Stimulated activated CD8-positive, alpha-beta memory T cell treated with anti-CD3 and anti-CD28 coated beads, Interleukin-2, amount 100 ng/mL, for 48 hours (primary cell): Measurements from ENCODE around the gene RFPL3.
"Not testable (repeated sequence)": the region's sequence is repeated elsewhere in the genome, so short reads cannot be mapped to it uniquely, and the experiment has no call there.

Experiments
- DNase-seq, 2 donors: peaks; one replicate each; pipeline ENCODE4 v3.0.0-alpha.2; 2020; ENCODE audit warnings: low read depth in 2 of 2

The RFPL3 gene

DNA sequence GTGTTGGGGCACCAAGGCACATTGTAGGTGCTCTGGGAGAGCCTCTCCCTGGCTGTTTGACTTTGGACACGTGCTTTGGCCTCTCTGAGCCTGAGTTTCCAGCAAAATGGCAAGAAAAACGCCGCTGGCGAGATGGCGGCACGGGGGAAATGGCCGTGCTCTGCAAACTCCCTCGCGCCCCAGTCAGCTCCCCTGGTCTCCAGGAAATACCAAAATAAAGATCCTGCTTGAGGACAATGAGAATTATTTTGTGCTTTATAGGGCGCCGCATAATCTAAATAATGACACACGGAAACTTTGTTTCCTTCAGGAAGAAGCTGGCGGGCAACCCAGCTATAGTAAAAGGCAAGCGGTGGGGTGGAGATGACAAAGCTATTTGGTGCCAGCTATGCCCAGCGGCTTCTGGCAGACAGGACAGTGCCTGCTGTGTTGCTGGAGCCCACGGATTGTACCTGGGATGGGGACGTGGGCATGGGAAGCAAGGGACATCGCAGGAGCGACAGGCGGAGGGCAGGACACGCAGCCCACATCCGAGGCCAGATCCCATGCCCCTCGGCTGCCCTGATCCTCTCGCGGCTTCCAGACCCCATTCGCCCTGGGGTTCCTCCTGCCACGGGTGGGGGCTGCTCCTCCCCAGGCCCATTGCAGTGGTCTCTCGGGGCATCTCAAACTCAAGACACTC is 26.3 kb upstream of the RFPL3 start:
- no peak for DNase-seq

DNA sequence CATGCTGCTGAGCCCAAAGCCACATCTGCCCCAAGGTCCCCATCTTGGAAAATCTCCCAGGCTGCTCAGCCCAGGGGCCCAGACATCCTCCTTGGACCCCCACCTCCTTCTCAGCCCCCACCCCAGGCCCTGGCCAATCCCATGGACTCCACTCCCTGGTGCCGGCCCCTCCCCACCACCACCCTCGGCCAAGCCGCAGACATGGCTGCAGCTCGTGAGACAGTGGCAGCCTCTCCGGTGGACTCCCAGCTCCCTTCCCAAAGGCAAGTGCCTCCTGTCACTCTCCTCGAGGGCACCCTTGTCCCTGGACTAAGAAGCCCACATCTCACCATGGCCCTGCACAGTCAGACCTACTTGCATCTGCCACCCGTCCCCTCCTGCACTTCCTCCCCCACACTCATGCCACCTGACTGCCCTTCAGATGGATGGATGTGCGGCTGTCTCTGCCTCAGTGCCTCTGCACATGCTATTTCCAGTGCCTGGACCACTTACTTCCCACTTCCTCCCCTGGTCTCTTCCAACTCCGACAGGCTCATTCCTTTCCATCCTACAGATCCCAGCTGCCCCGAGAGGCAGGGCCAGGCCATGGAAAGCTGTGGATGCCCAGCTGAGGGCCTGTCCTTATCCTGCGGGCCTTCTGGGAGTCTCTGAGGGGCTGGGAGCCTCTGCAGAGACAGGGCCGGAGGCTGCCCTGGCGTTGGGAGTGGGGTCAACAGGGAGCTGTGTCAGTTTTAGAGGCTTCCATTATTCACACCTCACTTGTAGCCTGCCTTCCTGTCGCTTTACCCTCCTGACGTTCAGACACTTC is 25.5 kb upstream of the RFPL3 start:
- DNase-seq: no peak

DNA sequence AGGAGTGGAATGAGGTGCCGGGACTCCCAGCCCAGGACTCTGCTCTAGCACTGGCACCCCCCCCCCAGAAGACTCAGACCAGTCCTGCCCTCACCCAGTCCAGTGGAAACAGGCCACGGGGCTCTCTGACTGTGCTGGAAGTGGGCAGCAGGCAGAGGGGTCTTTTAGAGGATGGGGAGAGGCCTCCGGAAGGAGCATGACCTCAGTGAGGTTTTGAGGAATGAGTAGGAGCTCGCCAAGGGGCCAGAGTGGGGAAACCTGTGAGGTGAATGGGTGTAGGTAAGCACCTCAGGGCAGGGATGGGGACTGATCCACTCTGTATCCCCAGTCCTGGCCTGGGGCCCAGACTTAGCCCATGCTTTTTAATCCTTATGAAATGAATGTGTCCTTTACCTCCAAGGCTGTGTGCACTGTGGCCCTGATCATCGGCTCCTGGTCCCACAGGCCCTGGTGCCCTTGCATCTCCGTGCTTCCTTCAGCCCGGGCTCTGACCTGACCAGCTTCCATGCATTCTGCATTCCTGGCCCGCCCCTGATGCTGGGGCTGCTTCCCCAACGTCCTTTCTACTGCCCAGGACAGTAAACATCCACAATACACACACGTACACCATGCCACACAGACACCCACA is 24.4 kb upstream of the RFPL3 start:
- no peak for DNase-seq

DNA sequence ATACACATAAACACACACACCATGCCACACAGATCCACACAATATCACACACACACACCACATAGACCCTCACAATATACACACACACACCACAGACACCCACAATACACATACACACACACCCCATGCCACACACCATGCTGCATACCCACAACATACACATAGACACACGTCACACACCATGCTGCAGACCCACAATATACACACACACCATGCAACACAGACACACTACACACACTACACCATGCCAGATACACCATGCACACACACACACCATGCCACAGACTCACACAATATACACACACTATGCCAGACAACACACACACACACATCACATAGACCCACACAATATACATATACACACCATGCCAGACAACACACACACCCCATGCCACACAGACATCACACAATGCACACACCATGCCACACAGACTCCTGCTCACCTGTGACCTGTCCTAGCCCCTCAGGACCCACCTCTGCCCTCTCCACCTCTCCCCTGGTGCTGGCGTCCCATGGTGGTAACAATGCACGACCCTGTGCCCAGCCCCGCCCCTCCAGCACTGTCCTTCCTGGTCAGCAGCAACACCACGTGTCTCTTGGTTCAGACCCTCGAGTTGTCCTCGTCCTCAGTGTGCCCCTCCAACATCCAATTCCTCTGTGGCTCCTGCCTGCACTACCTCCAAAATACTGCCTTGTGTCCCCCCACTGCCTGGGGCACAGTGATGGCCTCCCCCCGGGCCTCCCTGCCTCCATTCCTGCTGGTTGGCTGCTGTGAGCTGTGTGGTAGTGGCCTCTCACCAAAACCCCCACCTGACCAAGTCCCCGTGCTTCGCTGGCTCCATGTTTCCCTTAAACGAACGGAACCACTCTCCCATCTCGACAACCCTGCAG is 23.7 kb upstream of the RFPL3 start:
- no peak for DNase-seq

DNA sequence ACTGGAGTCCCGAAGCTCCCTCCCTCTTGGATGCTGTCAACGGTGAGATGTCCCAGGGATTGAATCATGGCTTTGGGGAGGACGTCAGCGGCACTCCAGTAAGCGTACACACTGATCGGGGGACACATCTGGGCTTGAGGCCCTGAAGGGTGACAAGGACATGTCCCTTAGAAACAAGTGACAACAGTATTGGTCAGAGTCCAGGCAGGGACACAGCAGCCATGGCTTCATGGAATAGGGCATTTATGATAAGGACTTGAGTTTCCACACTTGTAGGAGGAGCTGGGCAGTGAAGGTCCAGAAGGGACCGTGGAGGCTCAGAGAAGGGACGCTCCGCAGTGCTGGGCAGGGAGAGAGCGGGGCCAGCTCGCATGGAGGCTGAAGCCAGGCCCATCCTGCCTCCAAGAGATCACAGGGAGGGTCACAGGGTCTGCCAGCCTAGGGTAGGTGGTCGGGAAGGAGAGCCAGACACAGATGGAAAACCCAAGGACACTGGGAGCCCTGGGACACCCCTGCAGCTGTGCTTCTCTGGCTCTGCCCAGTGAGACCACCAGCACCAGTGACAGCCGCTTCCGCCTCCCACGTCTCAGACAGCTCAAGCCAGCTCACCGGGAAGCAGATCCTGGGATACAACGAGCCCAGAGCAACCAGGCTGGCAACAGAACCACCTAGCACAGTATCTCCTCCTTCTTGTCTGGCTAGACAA is 22.9 kb upstream of the RFPL3 start:
- DNase-seq: no peak

DNA sequence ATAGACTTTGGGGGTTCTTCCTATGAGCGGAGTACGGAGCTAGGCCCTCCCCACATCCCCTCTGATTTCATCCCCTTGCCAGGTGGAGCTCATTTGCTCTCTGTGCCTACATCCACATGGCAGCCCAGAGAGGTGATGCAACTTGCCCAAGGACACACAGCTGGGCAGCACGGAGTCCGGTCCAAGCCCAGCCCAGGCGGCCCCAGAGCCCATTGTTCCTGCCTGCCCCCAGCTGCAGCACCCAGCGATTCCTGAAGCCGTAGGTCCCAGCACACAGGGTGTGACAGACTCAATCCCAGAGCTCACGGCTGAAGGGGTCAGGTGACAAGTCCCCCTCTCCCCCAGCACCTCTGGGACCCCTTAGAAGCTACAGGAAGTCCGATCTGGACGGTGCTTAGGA is 22.2 kb upstream of the RFPL3 start:
- no peak for DNase-seq

DNA sequence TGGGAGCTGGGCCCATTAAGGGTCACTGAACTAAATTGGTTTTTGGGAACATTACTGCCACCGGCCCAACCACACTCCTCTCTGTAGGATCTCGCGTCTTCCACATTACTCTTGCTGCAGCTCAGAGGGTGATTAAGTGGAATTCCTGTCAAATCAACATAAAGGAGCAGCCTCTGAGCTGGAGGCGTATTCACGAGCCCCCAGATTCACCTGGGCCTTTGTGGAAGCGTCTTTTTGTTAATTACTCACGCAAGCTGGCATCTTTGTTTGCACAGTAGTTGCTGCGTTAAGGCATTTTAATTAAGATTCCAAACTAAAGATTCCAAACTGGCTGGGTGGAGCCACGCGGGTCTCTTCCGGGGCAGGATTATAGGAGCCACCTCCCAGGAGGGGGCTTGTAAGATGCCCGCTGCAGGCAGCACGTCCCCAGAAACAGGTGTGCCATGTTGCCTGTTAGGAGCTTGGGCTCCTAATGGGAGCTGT is 21.5 kb upstream of the RFPL3 start:
- no peak for DNase-seq

DNA sequence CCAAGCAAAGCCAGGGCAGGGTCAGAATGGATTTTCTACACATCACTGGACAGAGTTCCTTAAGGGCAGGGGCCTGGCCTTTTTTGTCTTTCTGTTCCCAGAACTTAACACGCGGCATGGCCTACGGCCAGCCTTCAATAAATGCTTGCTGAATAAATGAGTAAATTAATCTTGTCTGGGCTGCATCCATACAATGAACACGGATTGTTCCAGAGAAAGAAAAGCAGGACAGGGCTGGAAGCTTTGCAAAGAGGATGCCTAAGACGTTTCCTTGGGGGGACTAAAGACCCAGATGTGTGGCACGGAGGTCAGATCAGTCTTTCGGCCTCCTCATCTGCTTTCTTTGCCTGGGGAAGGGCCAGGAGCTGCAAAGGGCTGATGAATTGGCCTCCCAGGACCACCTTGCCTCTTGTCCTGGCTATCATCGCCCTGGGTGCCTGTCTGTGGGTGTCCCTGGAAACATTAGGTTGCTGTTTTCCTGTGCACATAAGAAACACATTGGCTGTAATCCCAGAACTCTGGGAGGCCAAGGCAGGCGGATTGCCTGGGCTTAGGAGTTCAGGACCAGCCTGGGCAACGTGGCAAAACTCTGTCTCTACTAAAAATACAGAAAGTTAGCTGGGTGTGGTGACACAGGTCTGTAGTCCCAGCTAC is 20.8 kb upstream of the RFPL3 start:
- DNase-seq: no peak

DNA sequence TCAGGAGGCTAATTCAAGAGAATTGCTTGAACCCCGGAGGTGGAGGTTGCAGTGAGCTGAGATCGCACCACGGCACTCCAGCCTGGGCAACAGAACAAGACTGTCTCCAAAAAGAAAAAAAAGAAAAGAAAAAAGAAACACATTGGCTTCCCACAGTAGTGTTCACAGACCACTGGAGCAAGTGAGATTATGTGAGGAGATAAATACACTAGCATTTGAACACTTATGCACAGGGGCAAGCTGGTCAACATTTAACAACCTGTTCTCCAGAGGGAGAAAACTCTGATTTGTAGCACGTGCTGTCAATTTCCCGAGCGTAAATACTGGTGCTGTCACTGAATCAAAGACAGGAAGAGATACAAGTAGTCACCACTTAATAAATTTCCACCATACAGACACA is 20.2 kb upstream of the RFPL3 start:
- DNase-seq: not testable (repeated sequence)

DNA sequence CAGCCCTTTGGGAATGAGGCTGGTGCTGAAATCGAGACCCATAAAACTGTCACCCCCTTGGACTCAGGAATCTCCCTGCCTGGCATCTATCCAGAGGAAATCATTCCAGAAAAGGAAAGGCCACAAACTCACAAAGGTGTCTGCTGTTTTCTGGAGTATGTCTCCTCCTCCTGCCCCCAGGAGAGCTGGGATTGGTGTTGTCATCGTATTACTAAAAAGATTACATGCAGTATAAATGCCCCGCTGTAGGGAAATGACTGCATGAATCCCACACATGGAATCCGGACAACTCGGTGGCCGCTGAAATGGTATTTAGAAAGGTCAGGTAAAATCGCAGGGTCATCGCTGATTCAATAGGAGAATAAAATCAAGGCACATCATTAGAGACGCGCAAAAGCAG is 18.9 kb upstream of the RFPL3 start:
- no peak for DNase-seq

DNA sequence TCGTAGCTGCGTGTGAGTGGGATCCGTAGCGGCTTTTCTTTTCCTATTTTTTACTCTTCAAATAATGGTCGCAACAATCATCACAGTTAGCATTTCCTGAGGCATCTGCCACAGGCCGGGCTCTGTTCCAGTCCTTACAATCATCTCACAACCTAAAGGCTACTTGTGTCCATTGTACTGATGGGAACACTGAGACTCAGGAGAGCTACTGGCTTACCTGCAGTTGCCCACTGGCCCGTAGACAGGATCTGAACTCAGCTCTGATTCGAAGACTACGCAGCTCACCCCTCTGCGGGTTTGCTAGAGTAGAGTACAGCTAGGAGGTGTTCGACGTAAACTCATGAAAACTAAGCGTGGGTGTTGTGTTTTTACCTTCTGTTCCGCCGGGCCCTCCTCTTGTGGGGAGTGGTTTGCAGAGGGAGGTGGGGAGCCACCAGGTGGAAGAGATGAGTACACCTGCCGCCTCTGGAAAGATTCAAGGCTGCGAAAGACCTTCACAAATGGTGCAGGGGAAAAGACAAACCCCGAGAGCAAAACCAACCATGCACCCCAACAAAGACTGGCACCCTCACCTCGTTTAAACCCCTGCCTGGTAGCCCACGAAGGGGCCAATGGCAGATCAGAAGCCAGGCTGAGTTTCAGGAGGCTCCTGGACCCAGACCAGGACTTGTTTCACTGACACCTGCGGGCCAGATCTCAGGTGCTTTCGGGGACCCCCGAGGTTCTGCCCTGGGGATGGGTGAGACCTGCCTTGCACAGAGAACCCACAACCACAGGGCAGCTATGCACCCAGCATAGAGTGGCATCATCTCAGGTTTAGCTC is 18.3 kb upstream of the RFPL3 start:
- DNase-seq: no peak

DNA sequence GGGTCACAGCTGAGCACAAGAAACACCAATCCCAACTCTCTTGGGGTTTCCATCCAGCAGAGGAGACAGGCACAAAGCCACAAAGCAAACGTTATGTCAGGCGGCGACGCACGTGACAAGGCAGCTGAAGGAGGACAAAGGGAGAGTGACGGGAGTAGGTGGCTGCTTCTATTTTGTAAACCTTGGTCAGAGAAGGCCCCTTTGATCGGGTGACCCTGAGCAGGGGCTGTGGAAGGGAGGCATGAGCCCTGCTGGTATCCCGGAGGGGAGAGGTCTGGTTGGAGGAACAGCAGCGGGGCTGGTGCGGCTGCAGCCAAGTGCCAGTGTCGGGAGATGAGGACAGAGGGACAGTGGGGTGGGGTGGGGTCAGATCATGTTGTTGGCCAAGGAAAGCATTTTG is 17.3 kb upstream of the RFPL3 start:
- no peak for DNase-seq

DNA sequence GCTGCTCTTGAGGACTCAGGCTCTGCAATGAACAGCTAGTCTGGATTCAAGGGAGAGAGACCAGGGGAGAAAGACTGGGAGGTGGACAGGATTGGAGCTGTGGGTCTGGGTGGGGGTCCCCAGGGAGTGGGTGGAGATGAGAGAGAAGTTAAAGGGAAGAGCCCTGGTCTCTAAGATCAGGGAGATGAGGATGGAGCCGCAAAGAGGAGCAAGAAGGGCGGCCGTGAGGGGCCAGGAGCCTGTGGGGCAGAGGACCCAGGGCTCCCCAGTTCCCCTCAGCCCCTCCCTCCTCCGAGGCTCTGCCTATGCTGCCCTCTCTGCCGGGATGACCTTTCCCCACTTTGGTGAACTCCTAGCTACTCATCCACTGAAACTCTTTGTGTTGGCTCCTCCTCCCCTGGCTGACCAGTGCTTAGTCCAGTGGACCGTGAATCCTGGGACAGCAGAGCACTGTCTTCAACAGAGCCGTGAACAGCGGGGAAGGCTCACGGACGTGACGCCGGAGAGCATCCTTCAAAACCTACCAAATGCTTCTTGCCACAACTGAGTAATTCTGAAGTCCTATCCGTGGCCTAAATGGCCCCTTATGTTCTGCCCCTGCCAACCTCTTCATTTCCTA is 16.4 kb upstream of the RFPL3 start:
- DNase-seq: no peak

DNA sequence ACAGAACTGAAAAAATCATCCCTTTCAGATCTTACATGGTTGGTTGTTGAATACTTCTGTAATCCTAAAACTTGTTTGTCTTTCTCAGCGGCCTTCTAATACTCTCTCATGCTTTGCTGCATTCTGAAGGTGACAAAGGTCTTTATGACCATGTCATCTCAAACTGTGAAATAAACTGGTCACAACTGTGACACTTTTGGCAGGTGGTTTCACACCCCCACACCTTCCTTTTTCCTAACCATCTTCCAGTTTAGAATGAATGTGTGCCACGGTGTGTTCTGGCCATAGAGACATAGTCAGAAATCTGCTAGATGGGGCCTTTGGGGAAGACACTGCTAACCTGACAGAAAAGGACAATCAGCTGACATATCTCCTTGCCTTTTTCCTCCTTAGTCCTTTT is 14.7 kb upstream of the RFPL3 start:
- DNase-seq: no peak

DNA sequence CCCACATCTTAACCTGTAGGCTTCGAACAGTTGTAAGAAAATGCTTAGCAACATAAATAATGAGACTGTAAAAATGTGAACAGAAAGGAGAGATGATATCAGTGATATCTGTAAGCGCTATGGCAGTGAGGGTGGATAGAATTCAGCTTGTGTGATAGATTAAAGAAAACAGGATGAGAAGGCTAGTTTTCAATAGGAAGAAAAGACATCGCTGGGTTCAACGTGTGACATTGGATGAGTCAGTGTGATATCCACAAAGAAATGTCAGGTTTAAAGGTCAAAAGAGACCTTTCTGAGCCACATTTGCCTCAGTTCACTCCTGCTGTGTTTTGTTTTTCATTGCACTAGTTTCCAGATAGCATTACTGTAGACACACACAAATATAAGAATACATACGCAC is 13.7 kb upstream of the RFPL3 start:
- DNase-seq: no peak

DNA sequence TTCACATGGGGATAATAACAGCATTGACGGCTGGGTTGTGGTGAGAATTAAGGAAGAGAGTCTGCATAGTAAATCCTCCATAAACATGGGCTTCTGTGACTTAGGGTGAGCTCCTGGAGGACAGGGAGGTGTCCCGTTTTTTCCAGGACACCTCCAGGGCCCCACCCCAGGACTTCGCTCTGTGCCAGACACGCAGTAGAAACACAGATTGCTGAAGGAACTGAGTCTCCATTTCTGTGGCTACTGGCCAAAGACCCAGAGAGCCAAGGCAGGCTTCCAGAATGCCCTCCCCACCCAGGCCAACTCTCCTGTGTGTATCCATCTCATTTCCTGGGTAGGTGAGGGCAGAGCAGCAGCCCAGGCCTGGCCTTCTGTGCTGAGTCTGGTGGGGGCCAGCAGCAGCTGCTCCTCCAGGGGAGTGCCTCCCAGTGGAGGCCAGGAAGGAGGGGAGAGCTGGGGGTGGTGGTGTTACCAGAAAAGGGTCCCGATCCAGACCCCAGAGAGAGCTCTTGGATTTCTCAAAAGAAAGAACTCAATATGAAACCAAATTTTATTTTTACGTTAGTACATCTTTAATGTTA is 9.5 kb upstream of the RFPL3 start:
- no peak for DNase-seq

DNA sequence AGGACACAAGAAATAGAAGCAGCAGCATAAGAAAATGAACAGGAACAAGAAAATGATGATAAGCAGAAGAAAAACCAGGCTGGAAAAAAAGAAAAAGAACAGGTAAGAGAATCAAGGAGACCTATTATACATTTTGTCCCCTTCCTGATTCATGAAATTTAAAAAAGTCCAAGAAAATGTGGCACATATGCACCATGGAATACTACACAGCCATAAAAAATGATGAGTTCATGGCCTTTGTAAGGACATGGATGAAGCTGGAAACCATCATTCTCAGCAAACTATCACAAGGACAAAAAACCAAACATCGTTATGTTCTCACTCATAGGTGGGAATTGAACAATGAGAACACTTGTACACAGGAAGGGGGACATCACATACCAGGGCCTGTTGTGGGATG is 5.8 kb upstream of the RFPL3 start:
- DNase-seq: not testable (repeated sequence)

DNA sequence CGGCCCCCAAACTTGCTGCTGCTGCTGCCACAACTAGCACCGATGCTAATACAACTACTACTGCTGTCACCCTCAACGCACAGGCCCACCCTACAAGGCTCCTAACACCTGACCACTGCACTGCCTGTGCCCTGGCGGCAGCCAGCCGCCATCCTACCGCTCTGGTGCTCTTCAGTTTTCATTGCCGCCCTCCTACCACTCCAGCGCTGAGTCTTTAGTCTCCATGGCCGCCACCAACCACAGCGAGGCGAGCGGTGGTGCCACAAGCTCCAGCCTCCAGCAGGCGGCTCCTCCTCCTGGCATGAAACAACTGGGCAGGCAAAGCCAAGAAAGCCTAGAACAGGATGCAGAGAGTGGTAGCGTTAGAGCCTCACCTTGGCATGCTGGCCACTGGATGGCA is 5.0 kb upstream of the RFPL3 start:
- DNase-seq: no peak

DNA sequence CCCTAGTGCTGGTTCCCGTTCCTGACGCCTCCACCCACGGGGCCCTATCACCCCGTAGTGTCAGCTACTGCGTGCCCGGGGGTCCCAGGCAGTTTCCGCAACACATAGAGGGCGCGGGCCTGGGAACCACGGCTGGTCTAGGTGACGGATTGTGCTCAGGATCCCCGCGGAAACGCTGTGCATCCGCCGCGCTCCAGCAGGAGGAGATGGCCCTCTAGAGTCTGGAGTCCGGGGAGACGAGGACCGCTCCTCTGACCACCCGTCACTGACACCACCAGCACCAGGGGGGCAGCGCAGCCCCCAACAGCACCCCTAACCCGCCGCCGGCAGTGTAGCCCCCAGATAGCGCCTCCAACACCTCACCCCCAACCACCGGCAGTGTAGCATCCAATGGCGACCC is 4.4 kb upstream of the RFPL3 start:
- DNase-seq: no peak
